Skeletal muscle cell (primary cell): ENCODE results near the gene LYPD6B.
"Not testable (repeated sequence)": the region's sequence is repeated elsewhere in the genome, so short reads cannot be mapped to it uniquely, and the experiment has no call there.

Source experiments
- DNase-seq: peaks from one replicate; pipeline ENCODE4 v3.0.0-alpha.2; 2010; ENCODE audit warnings: low read depth
- H3K4me3 ChIP-seq: 2 replicates; pipeline ENCODE4 v1.5.1; 2011; ENCODE audit warnings: low read depth, mild to moderate bottlenecking, control low read depth, low read length, moderate library complexity

The LYPD6B gene

GRCh38 chr2:149223472-149224095 lies 185.1 kb downstream of the LYPD6B start:
- DNase-seq, result no peak
- no peak overlapping the region for H3K4me3 ChIP-seq

- H3K4me3 ChIP-seq, result no peak overlapping the region
- no peak for DNase-seq
Observed at GRCh38 chr2:149224543-149224942, 186.0 kb downstream of the LYPD6B start.

DNA sequence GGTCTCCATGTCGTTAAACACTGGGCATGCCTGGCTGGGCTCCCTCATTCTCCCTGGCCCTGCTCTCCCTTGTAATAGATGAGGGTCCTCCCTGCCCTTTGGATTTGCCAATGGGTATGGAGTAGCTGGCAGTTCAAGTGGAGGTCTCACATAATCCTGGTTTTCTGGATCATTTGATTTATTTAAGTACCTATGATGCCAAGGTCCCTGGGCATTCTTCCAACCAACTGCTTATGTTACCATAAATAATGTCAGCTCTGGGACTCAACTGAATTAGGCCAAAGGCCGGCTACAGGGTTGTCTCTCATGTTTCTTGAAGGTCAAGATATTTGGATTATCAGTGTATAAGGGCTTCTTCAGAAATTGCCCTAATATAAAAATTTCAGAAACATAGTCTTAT lies 186.9 kb downstream of the LYPD6B start:
- DNase-seq, result no peak
- H3K4me3 ChIP-seq, result no peak overlapping the region

DNA sequence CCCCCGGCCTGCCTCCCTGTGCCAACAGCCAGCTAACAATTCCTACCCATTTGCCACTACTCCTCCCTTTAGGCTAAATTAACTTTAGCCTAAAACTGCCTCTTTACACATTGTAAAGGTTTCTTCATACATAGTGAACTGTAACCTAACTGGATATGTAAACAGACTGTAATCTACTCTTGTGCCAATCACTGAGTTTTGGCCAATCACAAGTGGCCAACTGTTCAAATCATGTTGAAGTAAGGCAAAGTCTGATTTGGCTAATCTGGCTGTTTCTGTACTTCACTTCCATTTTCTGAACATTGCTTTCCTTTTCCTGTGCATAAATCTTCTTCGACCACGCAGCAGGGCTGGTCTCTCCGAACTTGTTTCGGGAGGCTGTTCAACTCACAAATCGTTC lies 188.3 kb downstream of the LYPD6B start:
- H3K4me3 ChIP-seq, result no peak overlapping the region
- DNase-seq, result no peak

- H3K4me3 ChIP-seq, result no peak overlapping the region
- no peak for DNase-seq
Observed at GRCh38 chr2:149235816-149236375, 197.4 kb downstream of the LYPD6B start.

- H3K4me3 ChIP-seq, result no peak overlapping the region
- DNase-seq, result no peak
Observed at GRCh38 chr2:149236410-149236809, 197.9 kb downstream of the LYPD6B start.

- no peak overlapping the region for H3K4me3 ChIP-seq
- no peak for DNase-seq
Observed at GRCh38 chr2:149246186-149246585, 207.7 kb downstream of the LYPD6B start.

DNA sequence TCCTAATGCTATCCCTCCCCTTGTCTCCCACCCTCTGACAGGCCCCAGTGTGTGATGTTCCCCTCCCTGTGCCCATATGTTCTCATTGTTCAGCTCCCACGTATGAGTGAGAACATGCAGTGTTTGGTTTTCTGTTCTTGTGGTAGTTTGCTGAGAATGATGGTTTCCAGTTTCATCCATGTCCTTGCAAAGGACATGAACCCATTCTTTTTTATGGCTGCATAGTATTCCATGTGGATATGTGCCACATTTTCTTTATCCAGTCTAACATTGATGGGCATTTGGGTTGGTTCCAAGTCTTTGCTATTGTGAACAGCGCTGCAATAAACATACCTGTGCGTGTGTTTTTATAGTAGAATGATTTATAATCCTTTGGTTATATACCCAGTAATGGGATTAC lies 212.9 kb downstream of the LYPD6B start:
- not testable (repeated sequence) for DNase-seq

DNA sequence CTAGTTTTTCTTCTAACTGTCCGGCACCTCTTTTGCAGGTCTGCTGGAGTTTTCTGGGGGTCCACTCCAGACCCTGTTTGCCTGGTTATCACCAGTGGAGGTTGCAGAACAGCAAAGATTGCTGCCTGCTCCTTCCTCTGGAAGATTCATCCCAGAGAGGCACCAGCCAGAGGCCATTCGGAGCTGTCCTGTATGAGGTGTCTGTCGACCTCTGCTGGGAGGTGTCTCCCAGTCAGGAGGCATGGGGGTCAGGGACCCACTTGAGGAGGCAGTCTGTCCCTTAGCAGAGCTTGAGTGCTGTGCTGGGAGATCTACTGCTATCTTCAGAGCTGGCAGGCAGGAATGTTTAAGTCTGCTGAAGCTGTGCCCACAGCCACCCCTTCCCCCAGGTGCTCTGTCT lies 218.4 kb downstream of the LYPD6B start:
- not testable (repeated sequence) for DNase-seq, H3K4me3 ChIP-seq

More for the DNA sequence above, 212.9 kb downstream of the LYPD6B start:
- not testable (repeated sequence) for H3K4me3 ChIP-seq

- no peak for DNase-seq
- H3K4me3 ChIP-seq, result no peak overlapping the region
Observed at GRCh38 chr2:149258531-149258930, 220.0 kb downstream of the LYPD6B start.

- H3K4me3 ChIP-seq, result no peak overlapping the region
- DNase-seq, result no peak
Observed at GRCh38 chr2:149259136-149259535, 220.6 kb downstream of the LYPD6B start.

DNA sequence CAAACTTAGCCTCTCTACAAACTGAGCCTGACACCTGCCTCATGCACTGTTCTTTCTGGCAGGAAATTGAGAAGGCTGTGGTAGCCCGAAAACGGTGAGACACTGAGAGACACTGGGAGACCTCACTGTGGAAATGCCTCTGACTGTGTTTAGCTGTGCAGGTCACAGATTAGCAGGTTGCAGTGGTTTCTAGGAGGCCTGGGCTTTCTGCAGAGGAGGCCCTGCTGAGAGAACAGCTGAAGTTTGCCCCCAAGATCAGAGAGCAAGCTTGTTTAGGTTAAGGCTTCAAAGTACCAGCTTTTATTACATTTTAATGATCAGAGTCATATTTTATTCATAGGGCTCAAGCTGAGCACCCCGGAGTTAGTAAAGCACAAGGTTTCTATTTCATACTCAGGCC lies 223.2 kb downstream of the LYPD6B start:
- DNase-seq, result no peak

More for the DNA sequence above, 223.2 kb downstream of the LYPD6B start:
- H3K4me3 ChIP-seq, result no peak overlapping the region
